ENCODE results near the gene IRAK2. TPM values are rescaled to one million over a fixed set of nuclear protein-coding genes. Genes with fewer than 3 reads are reported as not detected.

IRAK2 gene
- total and polyA plus RNA-seq, 2 donors (not counting 3 experiments of a cell fraction or from before 2014, with no cell fraction given), result 7.9 to 10.0 TPM

DNA sequence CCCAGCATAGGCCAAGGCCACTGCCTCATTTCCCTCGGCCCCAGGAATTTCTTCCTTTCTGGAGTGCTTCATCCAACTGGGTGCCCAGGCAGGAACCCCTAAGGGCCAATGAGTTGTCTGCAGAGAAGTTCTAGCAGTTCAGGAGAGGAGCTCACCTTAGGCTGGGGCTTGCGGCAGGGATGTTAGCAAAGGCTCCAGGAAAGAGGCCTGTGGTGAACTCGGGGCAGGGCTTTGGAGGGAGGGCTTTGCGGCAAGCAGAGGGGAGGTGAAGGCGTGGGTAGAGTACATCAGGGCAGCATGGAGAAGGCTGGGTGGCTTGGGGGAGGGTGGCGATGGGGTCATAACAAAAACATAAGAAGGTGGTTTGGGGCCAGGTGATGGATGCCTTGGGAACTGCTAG, 126.9 kb downstream of the IRAK2 start:
- POLR2A ChIA-PET, result no interaction called here
- BruUV-seq (replicated peaks), result no TSS peak

More for the DNA sequence above, 126.9 kb downstream of the IRAK2 start:
- Histone ChIP-seq H3K9me1 (replicated peaks; ENCODE audit: control insufficient read depth, extremely low read depth, insufficient read depth, low read length) (no peaks in the 10 kb centered on the region), H3K27me3 (ENCODE audit: control insufficient read depth in 2 of 2, insufficient read depth in 2 of 2, low read length in 2 of 2) (no peaks in the 10 kb centered on the region), H3K4me3 (replicated peaks in 1 of 3; ENCODE audit: insufficient read depth in 1 of 3, low read depth in 1 of 3, low read length in 3 of 3) (no peak overlapping the region), H3K9ac (replicated peaks; ENCODE audit: extremely low read depth, insufficient read depth, low read length) (no peak overlapping the region), H3K27ac (ENCODE audit: insufficient read depth, low read depth, low read length) (no peak overlapping the region), H3K36me3 (ENCODE audit: control insufficient read depth in 2 of 2, extremely low read depth in 1 of 2, insufficient read depth in 2 of 2, low read length in 2 of 2) (no peaks in the 10 kb centered on the region), H3K9me3 (replicated peaks; ENCODE audit: control insufficient read depth, insufficient read depth, low read length) (no peaks in the 10 kb centered on the region), H3K4me2 (ENCODE audit: insufficient read depth, low read length) (no peak overlapping the region), H3K4me1 (ENCODE audit: control insufficient read depth, extremely low read depth, insufficient read depth, low read length) (no peaks in the 10 kb centered on the region), H2AFZ (ENCODE audit: low read depth, low read length) (no peak overlapping the region), H3K79me2 (ENCODE audit: control insufficient read depth, insufficient read depth, low read length) (no peaks in the 10 kb centered on the region), H4K20me1 (replicated peaks; ENCODE audit: control insufficient read depth, extremely low read depth, insufficient read depth, low read length) (no peaks in the 10 kb centered on the region)
- dilution Hi-C loops (cut with MboI; ENCODE audit: extremely low pct_ligation_motif_present, low sequenced_read_pairs), result no loop called here
- DNase-seq (ENCODE audit: low read depth, low spot score) (no peak), FAIRE-seq (no peak)
- CTCF ChIA-PET, result no interaction called here
- intact Hi-C loops (cut with micrococcal nuclease), result no loop called here
- TF ChIP-seq, protein P1, sequence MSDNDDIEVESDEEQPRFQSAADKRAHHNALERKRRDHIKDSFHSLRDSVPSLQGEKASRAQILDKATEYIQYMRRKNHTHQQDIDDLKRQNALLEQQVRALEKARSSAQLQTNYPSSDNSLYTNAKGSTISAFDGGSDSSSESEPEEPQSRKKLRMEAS (IDR thresholded peaks at IDR 0.05; ENCODE audit: insufficient read depth, insufficient read length), result no peak
- no peak for TF ChIP-seq JUN (IDR thresholded peaks at IDR 0.05; ENCODE audit: borderline replicate concordance, insufficient read depth, insufficient read length, low read depth)
- TF ChIP-seq MYC (IDR thresholded peaks at IDR 0.05; ENCODE audit: low read depth, low read length), result no peak
- TF ChIP-seq FOS (IDR thresholded peaks at IDR 0.05; ENCODE audit: borderline replicate concordance, insufficient read depth, low read length), result no peak
- no peak for TF ChIP-seq CTCF (IDR thresholded peaks at IDR 0.05; ENCODE audit: extremely low read depth in 1 of 2, insufficient read depth in 1 of 2, low read depth in 1 of 2, low read length in 2 of 2)
- no peak for TF ChIP-seq EZH2 (IDR thresholded peaks at IDR 0.05; ENCODE audit: borderline replicate concordance, low read depth, low read length, severe bottlenecking)
- TF ChIP-seq POLR2A (IDR thresholded peaks at IDR 0.05; ENCODE audit: low read depth, low read length), result no peak
- TF ChIP-seq GATA2 (IDR thresholded peaks at IDR 0.05; ENCODE audit: insufficient read depth, insufficient read length, low read depth, low read length), result no peak
- TF ChIP-seq POLR2AphosphoS5 (IDR thresholded peaks at IDR 0.05; ENCODE audit: insufficient read depth, low read depth, low read length), result no peak
